Activated CD8-positive, alpha-beta T cell treated with anti-CD3 and anti-CD28 coated beads, Interleukin-2, amount 10 ng/mL, durations not matched to agents 7 days and 5 days (primary cell): ENCODE data around the gene CNGA3. TPM values are rescaled to one million over a fixed set of nuclear protein-coding genes. Genes with fewer than 3 reads are reported as not detected.

Source experiments
- ATAC-seq: fragments of 150-1000 bp; cut with Tn5 transposase; one replicate; pipeline ENCODE4 v1.10.0; 2021; ENCODE audit warnings: moderate library complexity
- CTCF ChIA-PET: fragments of 350-600 bp; sonication (Branson Sonifier 250); formaldehyde crosslinking; loops from one replicate; lab custom pipeline; 2021; ENCODE audit warnings: antibody characterized with exemption; lab: Charles Lee
- POLR2A ChIA-PET: fragments of 350-600 bp; sonication (Branson Sonifier 250); formaldehyde crosslinking; loops from one replicate; lab custom pipeline; 2021; ENCODE audit warnings: antibody characterized with exemption; lab: Charles Lee
- DNase-seq: peaks from one replicate; pipeline ENCODE4 v3.0.0-alpha.2; 2020
- H3K27ac Mint-ChIP-seq: one replicate; pipeline ENCODE4 v1.8.0; 2021; ENCODE audit warnings: mild to moderate bottlenecking, mixed read lengths
- H3K27me3 Mint-ChIP-seq: one replicate; pipeline ENCODE4 v1.8.0; 2021; ENCODE audit warnings: low read depth, mixed read lengths
- H3K36me3 Mint-ChIP-seq: one replicate; pipeline ENCODE4 v1.8.0; 2021; ENCODE audit warnings: low read depth, mixed read lengths
- H3K4me1 Mint-ChIP-seq: one replicate; pipeline ENCODE4 v1.8.0; 2021; ENCODE audit warnings: low read depth, mixed read lengths
- H3K4me3 Mint-ChIP-seq: one replicate; pipeline ENCODE4 v1.8.0; 2021; ENCODE audit warnings: mild to moderate bottlenecking, mixed read lengths
- H3K9me3 Mint-ChIP-seq: one replicate; pipeline ENCODE4 v1.8.0; 2022; ENCODE audit warnings: mixed read lengths; ENCODE audit not compliant: insufficient read depth
- total RNA-seq, 2 experiments: library from RNA; stranded (reverse); gene quantifications; one replicate each; pipeline ENCODE4 v1.2.3, GENCODE V29; 2021

The CNGA3 gene
- total RNA-seq, 2 experiments from 2014 or later: not detected

DNA sequence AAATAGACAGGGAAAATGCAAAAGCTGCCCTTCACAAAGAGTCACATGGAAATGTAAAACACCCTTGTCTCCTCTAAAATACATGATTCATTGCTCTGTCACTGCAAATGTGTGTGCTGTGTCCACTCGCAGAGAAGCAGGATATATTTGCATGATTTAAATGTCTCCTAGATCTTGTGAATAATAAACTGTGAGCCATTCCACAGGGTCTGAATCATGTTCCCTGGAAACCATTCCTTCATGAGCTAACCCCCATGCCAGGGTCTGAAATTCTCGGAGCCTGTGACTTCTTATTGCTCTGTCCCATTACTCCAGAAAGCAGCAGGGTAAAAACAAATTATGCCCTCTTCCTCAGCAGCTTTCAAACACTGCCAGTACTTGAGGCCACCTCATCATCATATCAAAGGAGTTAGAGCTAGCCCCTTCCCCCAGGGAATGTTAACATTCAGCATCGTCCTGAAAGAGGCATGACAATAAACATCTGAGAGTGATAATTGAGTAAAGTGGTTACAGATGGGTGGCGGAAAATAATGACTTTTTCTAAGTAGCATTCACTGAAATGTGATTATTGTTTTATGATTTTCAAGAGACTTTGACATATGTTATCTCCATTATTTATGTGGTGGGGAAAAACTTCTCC, 11.7 kb upstream of the CNGA3 start:
- no peaks in the 10 kb centered on the region for H3K4me1 Mint-ChIP-seq
- CTCF ChIA-PET: no interaction called here
- no peak for DNase-seq
- ATAC-seq: no peak
- H3K9me3 Mint-ChIP-seq: no peaks in the 10 kb centered on the region
- no peaks in the 10 kb centered on the region for H3K36me3 Mint-ChIP-seq
- H3K27me3 Mint-ChIP-seq: peaks cover 15% of the 10 kb centered on the region
- POLR2A ChIA-PET: no interaction called here
- H3K4me3 Mint-ChIP-seq: no peak overlapping the region
- H3K27ac Mint-ChIP-seq: no peak overlapping the region

DNA sequence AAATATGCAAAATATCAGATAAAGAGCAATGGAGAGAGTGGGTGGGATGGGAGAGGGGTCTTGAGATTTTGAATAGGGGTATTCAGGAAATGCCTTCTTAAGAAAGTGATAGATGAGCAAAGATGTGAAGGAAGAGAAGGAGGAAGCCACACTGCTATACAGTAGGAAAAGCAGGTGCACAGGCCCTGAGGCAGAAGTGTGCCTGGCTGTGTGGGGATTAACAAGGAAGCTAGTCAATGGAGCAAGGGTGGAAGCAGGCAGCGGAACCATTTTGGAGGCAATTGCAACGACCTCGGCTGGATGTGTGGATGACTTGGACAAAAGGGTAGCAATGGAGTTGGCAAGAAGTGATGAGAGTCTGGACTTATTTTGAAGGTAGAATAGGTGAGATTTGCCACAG, 11.0 kb upstream of the CNGA3 start:
- POLR2A ChIA-PET: no interaction called here
- H3K9me3 Mint-ChIP-seq: no peaks in the 10 kb centered on the region
- no peak overlapping the region for H3K4me3 Mint-ChIP-seq
- no peak overlapping the region for H3K27ac Mint-ChIP-seq
- CTCF ChIA-PET: no interaction called here
- ATAC-seq: no peak
- H3K27me3 Mint-ChIP-seq: peaks cover 15% of the 10 kb centered on the region
- no peak for DNase-seq
- no peaks in the 10 kb centered on the region for H3K4me1 Mint-ChIP-seq
- H3K36me3 Mint-ChIP-seq: no peaks in the 10 kb centered on the region

DNA sequence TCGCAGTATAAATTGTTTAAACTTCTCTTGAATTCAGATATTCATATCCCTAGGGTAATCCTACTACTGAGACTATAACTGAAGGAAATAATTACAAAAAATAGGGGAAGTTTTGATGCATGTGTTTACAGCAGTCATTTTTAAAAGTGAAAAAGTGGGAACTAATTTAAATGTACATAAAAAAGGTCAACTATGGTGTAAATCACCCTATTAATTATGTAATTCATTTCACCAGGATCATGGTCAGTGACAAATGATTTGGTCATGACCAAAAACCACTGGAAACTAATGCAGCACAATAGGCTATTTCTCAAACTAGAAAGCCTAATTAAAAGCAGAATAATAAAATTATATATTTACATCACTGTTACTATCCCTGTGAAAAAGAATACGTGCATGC, 5.0 kb upstream of the CNGA3 start:
- Mint-ChIP-seq H3K27me3 (peaks cover 32% of the 10 kb centered on the region), H3K4me1 (peaks cover 1% of the 10 kb centered on the region), H3K36me3 (peaks cover 1% of the 10 kb centered on the region), H3K9me3 (no peaks in the 10 kb centered on the region), H3K4me3 (no peak overlapping the region), H3K27ac (no peak overlapping the region)
- POLR2A ChIA-PET: no interaction called here
- ATAC-seq: no peak
- CTCF ChIA-PET: no interaction called here
- no peak for DNase-seq

DNA sequence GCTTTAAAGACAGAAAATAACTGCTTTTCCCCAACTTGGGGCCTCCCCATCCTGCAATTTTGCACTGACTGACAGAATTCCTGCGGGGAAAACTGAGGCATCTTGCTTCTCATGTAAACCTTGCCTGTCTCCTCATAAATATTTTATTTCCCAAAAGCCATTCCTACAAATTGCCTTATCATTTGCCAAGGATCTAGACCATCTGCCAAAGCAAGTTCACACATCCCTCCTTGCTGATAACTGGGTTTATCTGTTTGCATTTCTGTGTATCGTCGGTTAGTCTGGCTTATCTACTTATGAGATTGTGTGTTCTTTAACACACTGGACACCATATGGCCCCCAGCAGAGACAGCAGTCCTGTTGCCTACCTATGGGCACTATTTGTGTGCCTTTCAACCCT, 3.0 kb upstream of the CNGA3 start:
- Mint-ChIP-seq H3K4me3 (no peak overlapping the region), H3K36me3 (peaks cover 3% of the 10 kb centered on the region), H3K27ac (no peak overlapping the region), H3K4me1 (peaks cover 14% of the 10 kb centered on the region), H3K9me3 (no peaks in the 10 kb centered on the region), H3K27me3 (peaks cover 40% of the 10 kb centered on the region)
- ATAC-seq: no peak
- ChIA-PET CTCF (no interaction called here), POLR2A (no interaction called here)
- DNase-seq: no peak

DNA sequence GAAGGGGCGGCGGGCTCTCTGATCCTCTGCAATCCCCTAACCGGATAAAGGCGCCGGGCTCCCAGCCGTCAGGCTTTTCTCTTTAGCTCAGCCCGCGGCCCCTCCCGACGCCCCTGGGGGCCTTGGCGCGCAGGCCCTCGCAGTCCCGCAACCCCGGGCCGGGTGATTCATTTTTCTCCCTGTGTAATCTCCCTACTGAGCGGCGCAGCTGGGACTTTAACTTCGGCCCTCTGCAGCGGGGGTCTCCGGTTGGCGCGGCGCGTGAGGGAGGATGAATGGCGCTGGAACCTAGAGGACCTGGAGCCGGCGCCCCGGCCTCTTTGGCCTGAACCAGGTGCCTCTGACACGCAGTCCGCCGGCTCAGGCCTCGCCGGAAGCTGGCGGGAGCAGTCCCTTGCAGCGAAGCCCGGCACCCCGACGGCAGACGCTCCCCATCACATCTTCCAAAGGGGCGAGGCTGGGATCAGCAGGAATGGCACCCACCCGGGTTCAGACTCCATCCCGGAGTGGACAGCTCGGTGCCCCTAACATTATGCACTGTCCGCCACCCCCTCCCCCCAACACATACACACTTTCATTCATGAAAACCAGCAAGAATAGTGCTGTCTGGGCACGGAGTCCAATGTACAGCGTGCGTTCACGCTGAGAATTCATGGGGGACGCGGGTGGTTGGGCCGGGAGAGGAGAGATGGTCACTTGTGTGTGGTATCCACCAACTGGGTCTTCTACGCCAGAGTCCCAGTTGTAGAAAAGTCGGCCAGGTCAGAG, 1.2 kb downstream of the CNGA3 start:
- no peak for DNase-seq
- ChIA-PET POLR2A (no interaction called here), CTCF (no interaction called here)
- Mint-ChIP-seq H3K4me3 (no peak overlapping the region), H3K36me3 (peaks cover 6% of the 10 kb centered on the region), H3K27me3 (peaks cover 73% of the 10 kb centered on the region), H3K4me1 (peaks cover 16% of the 10 kb centered on the region), H3K9me3 (peaks cover 3% of the 10 kb centered on the region), H3K27ac (no peak overlapping the region)
- ATAC-seq: no peak

DNA sequence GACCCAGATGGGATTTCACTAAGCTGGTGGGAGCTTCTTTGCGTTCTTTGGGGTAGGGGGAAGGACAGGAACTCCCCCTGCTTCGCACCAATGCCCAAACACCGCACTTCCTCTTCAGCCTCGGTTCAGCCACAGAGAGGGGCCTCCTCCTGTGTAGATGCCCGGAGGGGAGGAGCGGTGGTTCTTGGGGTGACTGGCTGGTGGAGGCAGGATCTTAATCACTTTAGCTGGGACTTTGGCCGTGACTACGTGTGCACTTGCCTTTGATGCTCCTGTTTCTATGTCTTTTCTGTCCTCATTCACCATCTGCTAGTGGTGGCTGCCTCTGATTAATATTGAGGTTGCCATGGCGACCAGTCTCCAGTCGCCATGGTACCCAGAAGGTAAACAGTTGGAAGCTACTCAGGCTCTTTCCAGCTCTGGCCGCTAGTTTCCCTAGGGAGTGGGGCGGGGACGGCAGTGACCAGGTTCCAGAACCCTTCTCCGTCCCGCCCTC, 1.9 kb downstream of the CNGA3 start:
- ChIA-PET CTCF (no interaction called here), POLR2A (no interaction called here)
- peak overlapping the region; percentile 11 for H3K4me3 Mint-ChIP-seq
- peaks cover 3% of the 10 kb centered on the region for H3K9me3 Mint-ChIP-seq
- peaks cover 73% of the 10 kb centered on the region for H3K27me3 Mint-ChIP-seq
- H3K36me3 Mint-ChIP-seq: peaks cover 6% of the 10 kb centered on the region
- peaks cover 16% of the 10 kb centered on the region for H3K4me1 Mint-ChIP-seq
- ATAC-seq: no peak
- DNase-seq: no peak
- H3K27ac Mint-ChIP-seq: no peak overlapping the region

DNA sequence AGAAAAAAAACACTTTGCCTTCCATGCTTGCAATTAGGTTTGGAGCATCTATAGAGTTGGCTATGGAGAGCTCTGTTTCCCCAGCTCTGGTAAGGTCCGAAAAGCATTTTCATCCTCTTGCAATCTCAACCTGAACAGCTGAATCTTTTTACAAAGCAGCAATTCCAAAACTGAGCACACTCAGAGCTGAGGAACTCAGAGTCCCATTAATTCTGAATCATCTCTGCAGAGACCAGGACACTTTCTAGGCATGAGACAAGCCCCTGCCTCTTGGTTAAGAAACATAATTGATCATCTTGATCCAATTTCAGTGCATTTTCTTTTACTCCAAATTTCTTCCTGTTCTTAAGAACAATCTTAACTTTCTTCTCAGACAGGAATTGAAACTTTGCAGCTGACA, 4.2 kb downstream of the CNGA3 start:
- no peak for DNase-seq
- ChIA-PET POLR2A (no interaction called here), CTCF (no interaction called here)
- H3K27me3 Mint-ChIP-seq: peaks cover 58% of the 10 kb centered on the region
- H3K4me1 Mint-ChIP-seq: peaks cover 16% of the 10 kb centered on the region
- ATAC-seq: no peak
- H3K4me3 Mint-ChIP-seq: no peak overlapping the region
- no peak overlapping the region for H3K27ac Mint-ChIP-seq
- peaks cover 6% of the 10 kb centered on the region for H3K36me3 Mint-ChIP-seq
- H3K9me3 Mint-ChIP-seq: peaks cover 3% of the 10 kb centered on the region

DNA sequence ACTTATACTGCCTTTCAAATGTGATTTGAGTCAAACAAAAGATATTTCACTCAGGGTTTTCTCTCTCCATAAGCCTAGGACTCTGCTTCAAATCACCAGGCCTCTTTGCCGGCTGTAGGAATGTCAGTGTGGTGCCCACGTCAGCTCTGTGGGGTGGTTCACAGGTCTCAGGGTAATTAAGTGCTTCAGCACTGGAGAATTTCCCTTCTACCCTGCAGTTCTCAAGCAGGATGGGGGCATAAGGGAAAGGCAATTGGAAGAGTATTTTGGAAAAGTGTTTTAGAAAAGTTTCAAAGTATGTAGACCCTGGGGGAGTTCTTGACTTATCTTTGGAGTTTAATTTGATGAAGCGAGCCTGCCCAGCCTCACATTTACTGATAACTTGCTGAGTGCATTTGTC, 9.6 kb downstream of the CNGA3 start:
- ChIA-PET CTCF (no interaction called here), POLR2A (no interaction called here)
- peaks cover 28% of the 10 kb centered on the region for H3K27me3 Mint-ChIP-seq
- no peak overlapping the region for H3K27ac Mint-ChIP-seq
- no peak overlapping the region for H3K4me3 Mint-ChIP-seq
- ATAC-seq: no peak
- no peaks in the 10 kb centered on the region for H3K4me1 Mint-ChIP-seq
- no peaks in the 10 kb centered on the region for H3K36me3 Mint-ChIP-seq
- no peak for DNase-seq
- H3K9me3 Mint-ChIP-seq: no peaks in the 10 kb centered on the region

DNA sequence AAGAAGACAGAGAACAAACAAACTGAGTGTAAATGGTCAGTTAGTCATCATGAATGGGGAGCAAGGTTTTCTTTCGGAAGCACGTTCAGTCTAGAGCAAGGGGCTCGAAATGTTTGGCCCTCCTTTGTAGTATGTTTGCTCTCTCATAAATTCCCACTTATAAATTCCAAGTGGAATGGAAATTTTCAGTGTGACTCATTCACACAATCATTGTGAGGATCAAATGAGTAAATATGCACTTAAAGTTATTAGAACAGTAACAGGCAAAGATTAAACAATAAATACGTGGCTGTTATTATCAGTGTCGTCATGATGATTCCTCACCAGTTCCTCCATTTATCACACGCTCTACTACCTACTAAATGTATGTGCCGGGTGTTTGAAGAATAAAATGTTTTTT, 10.5 kb downstream of the CNGA3 start:
- Mint-ChIP-seq H3K27ac (no peak overlapping the region), H3K36me3 (no peaks in the 10 kb centered on the region), H3K4me3 (no peak overlapping the region), H3K4me1 (no peaks in the 10 kb centered on the region), H3K9me3 (no peaks in the 10 kb centered on the region), H3K27me3 (peaks cover 23% of the 10 kb centered on the region)
- ATAC-seq (no peak), DNase-seq (no peak)
- POLR2A ChIA-PET: no interaction called here
- CTCF ChIA-PET: no interaction called here

DNA sequence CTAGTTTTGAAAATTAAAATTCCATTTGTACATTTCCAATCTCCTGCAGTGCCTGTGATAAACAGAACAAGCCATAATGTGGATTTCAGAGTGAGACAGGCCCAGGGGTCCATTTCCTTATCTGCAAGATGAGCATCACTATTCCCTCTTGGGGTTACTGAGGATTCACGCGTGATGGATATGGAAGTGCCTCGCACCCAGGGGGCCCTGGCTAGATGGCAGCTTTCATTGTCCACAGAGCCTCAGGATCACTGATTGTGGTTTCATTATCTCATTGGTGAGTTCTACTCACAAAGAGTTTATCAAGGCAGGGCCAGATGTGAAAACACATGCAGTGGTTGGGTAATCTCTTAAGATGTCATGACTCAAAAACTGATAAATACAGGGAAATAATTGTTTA, 11.6 kb downstream of the CNGA3 start:
- DNase-seq (no peak), ATAC-seq (no peak)
- no peaks in the 10 kb centered on the region for H3K9me3 Mint-ChIP-seq
- no peaks in the 10 kb centered on the region for H3K4me1 Mint-ChIP-seq
- H3K4me3 Mint-ChIP-seq: no peak overlapping the region
- ChIA-PET POLR2A (no interaction called here), CTCF (no interaction called here)
- H3K27me3 Mint-ChIP-seq: peaks cover 14% of the 10 kb centered on the region
- H3K36me3 Mint-ChIP-seq: no peaks in the 10 kb centered on the region
- no peak overlapping the region for H3K27ac Mint-ChIP-seq

DNA sequence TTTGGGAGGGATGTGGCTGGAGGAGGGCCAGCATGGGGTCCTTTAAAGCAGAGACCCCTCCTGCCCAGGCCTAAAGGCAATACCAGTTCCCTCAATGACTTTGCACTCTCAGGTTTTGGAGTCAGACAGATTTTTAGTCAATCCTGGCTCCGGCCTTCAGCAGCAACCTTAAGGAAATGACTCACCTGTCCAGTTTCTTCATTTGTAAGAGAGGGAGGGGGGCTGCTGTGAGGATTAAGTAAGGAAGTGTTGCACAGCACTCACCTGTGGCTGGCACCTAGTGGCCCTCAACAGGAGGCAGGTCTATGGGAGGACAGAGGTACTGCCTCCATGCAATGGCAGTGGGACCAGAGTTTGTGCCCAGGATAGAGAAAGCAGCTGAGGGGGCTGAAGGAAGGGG, 13.7 kb downstream of the CNGA3 start:
- peaks cover 18% of the 10 kb centered on the region for H3K27me3 Mint-ChIP-seq
- no peaks in the 10 kb centered on the region for H3K36me3 Mint-ChIP-seq
- no peaks in the 10 kb centered on the region for H3K4me1 Mint-ChIP-seq
- H3K4me3 Mint-ChIP-seq: no peak overlapping the region
- no peak overlapping the region for H3K27ac Mint-ChIP-seq
- no peaks in the 10 kb centered on the region for H3K9me3 Mint-ChIP-seq
- DNase-seq: no peak
- ChIA-PET CTCF (no interaction called here), POLR2A (no interaction called here)
- no peak for ATAC-seq

DNA sequence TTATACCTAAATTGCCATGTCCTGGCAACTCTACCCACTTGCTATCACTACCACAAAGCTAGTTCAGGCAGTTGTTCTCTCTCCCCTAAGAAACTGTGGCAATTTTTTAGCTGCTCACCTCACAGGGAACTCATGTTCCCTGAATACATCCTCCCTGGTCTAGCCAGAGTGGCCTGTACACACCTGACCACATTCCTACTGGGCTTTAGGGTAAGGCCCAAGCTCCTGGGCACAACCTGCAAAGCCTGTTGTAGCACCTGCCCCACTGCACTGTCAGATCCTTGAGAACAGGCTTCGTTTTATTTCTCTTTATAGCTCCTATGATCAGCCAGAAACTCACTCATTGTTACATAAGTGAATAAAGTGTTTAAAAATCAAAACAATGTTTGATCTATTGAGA, 21.5 kb downstream of the CNGA3 start:
- ChIA-PET POLR2A (no interaction called here), CTCF (no interaction called here)
- no peak overlapping the region for H3K4me3 Mint-ChIP-seq
- DNase-seq: no peak
- H3K27ac Mint-ChIP-seq: no peak overlapping the region
- no peaks in the 10 kb centered on the region for H3K4me1 Mint-ChIP-seq
- ATAC-seq: no peak
- peaks cover 5% of the 10 kb centered on the region for H3K9me3 Mint-ChIP-seq
- H3K36me3 Mint-ChIP-seq: no peaks in the 10 kb centered on the region
- peaks cover 18% of the 10 kb centered on the region for H3K27me3 Mint-ChIP-seq
